ENCODE measurements around the gene KIFAP3.

KIFAP3 gene

DNA sequence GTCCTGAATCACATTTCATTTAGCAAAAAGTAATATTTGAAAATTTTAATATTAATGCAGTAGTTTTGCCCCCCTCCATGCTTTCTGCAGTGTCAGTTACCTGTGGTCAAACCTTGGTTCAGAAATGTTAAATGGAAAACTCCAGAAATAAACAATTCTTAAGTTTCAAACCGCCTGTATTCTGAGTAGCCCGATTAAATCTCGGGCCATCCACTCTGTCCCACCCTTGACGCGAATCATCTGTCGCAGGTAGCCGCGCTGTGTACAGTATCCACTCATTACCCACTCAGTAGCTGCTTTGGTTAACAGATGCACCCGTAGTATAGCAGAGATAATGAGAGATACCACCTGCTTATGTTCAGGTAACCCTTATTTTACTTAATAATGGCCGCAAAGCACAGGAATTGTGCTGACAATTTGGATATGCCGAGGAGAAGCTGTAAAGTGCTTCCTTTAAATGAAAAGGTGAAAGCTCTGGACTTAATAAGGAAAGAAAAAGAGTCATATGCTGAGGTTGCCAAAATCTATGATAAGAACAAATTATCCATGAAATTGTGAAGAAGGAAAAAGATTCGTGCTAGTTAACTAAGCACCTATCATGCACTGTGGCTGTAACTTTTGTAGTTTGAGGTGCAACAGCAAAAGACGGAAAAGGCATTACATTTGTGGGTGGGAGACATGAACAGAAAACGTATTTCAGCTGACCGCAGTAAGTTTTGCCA, 179.9 kb downstream of the KIFAP3 start:
- ATAC-seq: no peak
- peaks cover 23% of the 10 kb centered on the region for H3K36me3 Mint-ChIP-seq
- peak overlapping the region; percentile 80 for H3K4me3 Mint-ChIP-seq
- H3K27ac Mint-ChIP-seq: peak overlapping the region; percentile 100
- peaks cover 35% of the 10 kb centered on the region for H3K4me1 Mint-ChIP-seq
- no peak for DNase-seq (ENCODE audit: low spot score in 2 of 2)
- H3K9me3 Mint-ChIP-seq: no peaks in the 10 kb centered on the region

DNA sequence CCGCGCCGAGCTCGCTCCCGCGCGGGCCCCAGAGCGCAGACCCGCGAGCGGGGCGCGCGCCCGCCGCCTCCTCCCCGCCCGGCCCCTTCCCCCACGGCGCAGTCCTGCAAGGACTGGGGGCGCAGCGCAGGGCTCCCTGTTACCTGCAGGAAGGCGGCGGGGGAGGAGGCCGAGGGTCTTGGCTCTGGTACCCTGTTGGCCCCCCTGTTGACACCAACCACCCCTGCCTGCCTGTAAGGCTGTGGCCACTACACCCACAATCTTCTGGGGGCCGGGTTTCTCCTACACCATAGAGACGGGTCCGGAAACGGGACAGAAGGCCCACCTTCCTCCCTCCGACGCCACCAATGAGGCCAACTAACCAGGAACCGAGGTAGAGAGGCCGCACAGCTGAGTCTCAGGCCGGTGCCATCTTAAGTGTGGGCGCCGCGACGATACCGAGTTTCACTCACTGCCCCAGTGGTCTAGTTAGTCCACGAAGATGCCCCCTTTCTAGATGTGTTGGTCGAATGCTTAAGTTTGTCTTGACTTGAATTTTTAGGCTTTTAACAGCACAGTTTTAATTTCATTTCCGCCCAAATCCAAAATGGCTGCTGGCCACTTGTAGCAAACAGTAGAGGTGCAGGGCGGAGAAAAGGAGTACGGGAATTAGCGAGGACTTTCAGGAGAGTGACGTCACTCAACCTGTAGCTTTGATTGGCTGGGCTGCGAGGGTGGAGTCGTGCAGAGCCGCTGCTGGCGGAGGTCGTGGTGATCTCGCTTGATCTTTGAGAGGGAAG, 180.7 kb downstream of the KIFAP3 start, which contains the start of gene SCYL3:
Gene SCYL3, minus strand, starts transcription at position 252 of the 779 bp plus-strand sequence. CDS start 5,056 bp downstream, outside the sequence.
- H3K36me3 Mint-ChIP-seq: peaks cover 24% of the 10 kb centered on the region
- peaks cover 40% of the 10 kb centered on the region for H3K4me1 Mint-ChIP-seq
- peak within 1 kb of the TSS; percentile 100 for H3K27ac Mint-ChIP-seq
- H3K9me3 Mint-ChIP-seq: no peaks in the 10 kb centered on the region
- DNase-seq (ENCODE audit: low spot score in 2 of 2): peak; percentile 75 to 95
- peak within 1 kb of the TSS; percentile 80 for H3K4me3 Mint-ChIP-seq
- peak; percentile 92 for ATAC-seq

DNA sequence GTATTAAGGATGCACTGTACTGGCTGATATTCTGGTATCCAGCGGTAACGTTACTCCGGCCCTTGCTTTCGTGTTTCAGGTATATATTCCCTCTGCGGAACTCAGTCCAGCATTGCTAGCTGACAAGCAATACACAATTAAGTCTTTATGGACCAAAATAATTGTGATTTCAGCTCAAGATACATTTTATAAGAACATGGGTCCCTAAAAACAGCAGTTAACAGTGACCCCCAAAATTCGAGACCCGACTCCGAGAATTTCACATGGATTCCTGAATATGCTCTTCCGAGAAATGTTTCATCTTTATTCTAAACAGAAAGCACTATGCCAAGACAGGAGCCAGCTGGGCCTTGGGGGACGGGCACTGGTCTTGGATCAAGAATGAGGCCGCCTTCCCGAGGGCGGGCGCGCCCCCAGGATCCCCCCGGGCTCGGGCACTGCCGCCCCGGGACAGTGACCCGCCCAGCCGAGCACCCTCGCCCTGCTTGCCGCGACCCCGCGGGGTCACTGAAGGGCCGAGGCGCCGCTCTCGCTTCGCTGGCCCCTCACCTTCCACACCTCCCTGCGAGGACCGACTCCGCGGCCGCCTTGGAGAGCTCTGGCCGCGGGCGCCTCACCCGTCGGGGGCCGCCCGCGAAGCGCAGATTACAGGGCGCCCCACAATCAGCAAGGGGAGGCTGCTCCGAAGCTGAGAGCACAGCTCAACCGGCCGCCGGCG, 181.4 kb downstream of the KIFAP3 start:
- Mint-ChIP-seq H3K27ac (peak overlapping the region; percentile 100), H3K4me3 (peak overlapping the region; percentile 80), H3K36me3 (peaks cover 32% of the 10 kb centered on the region), H3K9me3 (no peaks in the 10 kb centered on the region), H3K4me1 (peaks cover 40% of the 10 kb centered on the region)
- DNase-seq (ENCODE audit: low spot score in 2 of 2): no peak
- no peak for ATAC-seq

DNA sequence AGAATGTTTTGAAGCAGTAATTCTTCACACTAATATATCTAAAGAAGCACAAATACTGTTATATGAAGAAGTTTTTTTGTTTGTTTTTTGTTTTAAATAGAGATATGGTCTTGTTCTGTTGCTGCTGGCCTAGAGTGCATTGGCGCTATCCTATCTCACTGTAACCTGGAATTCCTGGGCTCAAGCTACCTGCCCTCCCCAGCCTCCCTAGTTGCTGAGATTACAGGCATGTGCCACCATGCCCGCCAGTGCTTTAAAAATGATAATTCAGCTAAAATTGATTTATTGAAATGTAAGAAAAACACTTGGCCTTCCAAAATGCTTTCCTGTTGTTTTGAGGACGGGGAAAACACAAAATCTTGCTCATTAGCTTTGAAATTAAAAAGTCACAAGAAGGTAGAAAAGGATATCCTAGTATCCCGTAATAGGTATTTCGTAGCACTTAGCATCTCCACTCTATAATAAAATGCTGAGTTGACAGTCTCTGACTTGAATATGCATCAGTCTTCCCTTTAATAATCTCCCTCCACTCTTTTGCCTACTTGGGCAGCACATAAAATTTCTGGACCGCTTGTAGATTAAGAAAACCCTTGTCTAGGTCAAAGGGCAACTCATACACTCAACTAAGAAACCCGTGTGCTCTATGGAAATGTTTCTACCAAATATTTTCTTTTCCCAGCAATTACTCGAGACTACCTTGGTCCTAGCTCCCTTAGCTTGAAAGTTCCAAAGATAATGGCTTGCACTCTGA, 182.1 kb downstream of the KIFAP3 start:
- Mint-ChIP-seq H3K9me3 (no peaks in the 10 kb centered on the region), H3K4me3 (peak overlapping the region; percentile 80), H3K36me3 (peaks cover 39% of the 10 kb centered on the region), H3K4me1 (peaks cover 40% of the 10 kb centered on the region), H3K27ac (peak overlapping the region; percentile 100)
- DNase-seq (ENCODE audit: low spot score in 2 of 2) (no peak), ATAC-seq (no peak)

DNA sequence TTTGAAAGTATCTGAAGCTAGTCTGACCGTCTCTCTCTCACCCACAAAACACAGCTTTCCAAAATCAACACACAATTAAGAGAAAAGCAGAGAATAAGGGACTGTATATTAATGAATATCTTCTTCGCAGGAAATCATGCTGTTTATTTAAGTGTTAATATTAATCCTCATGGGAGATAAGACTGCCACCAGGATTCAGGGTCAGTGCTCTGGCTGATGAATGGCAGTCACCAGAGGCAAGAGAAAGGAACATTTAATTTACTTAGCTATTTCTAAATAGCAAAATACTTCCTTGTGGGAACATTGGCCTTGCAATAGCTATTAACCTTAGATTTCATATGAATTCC, 183.0 kb downstream of the KIFAP3 start:
- Mint-ChIP-seq H3K9me3 (no peaks in the 10 kb centered on the region), H3K36me3 (peaks cover 48% of the 10 kb centered on the region), H3K27ac (peak overlapping the region; percentile 100), H3K4me3 (peak overlapping the region; percentile 80), H3K4me1 (peaks cover 40% of the 10 kb centered on the region)
- ATAC-seq (no peak), DNase-seq (ENCODE audit: low spot score in 2 of 2) (no peak)

DNA sequence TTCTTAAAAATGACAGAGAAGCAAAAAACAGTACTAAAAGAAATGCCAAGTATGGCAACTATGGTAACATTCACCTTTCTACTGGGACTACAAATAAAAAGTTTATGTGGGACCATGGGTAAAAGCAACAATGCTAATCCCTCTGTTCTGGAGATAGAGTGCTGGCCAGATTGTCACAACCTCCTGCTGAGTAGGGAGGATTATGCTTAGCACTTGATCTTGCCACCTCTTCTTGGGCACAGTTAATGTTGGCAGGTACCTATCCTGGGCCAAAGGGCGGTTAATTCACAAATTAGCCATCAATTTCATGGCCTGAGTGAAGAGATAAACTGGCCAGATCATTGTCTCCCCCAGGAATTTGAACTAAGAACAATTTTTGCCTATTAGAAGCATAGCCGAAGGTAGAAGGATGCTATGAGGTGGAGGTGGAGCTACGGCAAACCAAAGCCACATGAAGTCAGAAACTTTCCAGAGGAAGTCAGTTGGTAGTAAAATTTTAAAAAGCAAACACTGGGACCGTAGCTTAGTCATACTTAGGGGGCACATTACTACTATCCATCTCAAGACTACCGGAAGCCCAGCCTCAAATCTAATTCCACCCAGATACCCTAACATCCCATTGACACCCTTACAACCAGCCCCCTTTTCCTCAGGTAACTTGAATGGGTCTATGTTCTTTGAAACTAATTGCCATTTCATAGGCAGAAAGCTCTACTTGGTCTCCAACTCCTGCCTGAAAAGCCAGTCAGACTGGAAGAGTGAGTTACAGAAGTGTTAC, 183.5 kb downstream of the KIFAP3 start:
- Mint-ChIP-seq H3K4me1 (peaks cover 41% of the 10 kb centered on the region), H3K36me3 (peaks cover 53% of the 10 kb centered on the region), H3K9me3 (no peaks in the 10 kb centered on the region), H3K27ac (peak overlapping the region; percentile 100), H3K4me3 (peak overlapping the region; percentile 80)
- peak; percentile 49 for ATAC-seq
- DNase-seq (ENCODE audit: low spot score in 2 of 2): peak; percentile 11 to 72

- Mint-ChIP-seq H3K4me1 (peaks cover 47% of the 10 kb centered on the region), H3K9me3 (no peaks in the 10 kb centered on the region), H3K36me3 (peaks cover 62% of the 10 kb centered on the region), H3K27ac (no peak overlapping the region), H3K4me3 (no peak overlapping the region)
- ATAC-seq (no peak), DNase-seq (ENCODE audit: low spot score in 2 of 2) (no peak)
Observed at GRCh38 chr1:169889871-169890270, 184.6 kb downstream of the KIFAP3 start.

DNA sequence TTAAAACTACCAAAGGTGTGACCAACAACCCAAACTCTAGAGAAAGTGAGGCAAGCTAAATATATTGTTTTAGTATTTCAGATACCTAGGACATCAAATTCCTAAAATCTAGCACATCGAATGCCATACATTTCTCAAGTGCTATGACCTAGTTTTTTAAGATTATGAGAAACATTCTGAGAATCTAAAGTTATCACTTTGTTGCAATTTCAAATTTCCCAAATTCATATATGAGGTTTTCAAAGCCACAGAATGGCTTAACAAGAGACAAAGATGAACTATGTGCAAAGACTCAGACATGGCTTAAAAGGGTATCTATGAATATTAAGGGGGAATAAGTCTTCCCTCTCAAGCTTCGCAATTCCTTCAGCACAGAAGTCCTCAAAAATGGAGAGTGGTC, 187.6 kb downstream of the KIFAP3 start:
- Mint-ChIP-seq H3K9me3 (no peaks in the 10 kb centered on the region), H3K4me3 (no peak overlapping the region), H3K27ac (no peak overlapping the region), H3K36me3 (peaks cover 67% of the 10 kb centered on the region), H3K4me1 (peaks cover 42% of the 10 kb centered on the region)
- DNase-seq (ENCODE audit: low spot score in 2 of 2) (no peak), ATAC-seq (no peak)

- DNase-seq (ENCODE audit: low spot score in 2 of 2): no peak
- H3K4me3 Mint-ChIP-seq: no peak overlapping the region
- peaks cover 71% of the 10 kb centered on the region for H3K36me3 Mint-ChIP-seq
- no peaks in the 10 kb centered on the region for H3K9me3 Mint-ChIP-seq
- no peak for ATAC-seq
- H3K4me1 Mint-ChIP-seq: peaks cover 40% of the 10 kb centered on the region
- no peak overlapping the region for H3K27ac Mint-ChIP-seq
Observed at GRCh38 chr1:169886422-169886821, 188.1 kb downstream of the KIFAP3 start.

DNA sequence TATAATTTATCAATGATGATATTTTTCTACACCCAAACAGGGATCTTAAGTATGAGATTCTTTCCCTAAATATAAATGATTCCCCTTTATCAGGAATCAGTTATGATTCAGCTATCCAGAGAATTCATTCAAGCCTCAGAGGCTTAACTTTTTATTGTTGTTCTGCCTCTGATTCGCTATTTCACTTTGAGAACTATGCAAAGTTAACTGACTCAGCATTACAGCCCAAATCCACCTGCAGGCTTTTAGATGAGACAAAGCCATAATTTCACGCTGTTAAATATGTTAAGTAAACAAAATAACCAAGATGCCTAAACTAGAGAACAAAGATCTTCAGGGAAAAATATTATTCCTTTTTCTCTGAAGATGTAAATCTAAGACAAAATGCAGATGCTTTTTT, 189.3 kb downstream of the KIFAP3 start:
- H3K9me3 Mint-ChIP-seq: no peaks in the 10 kb centered on the region
- no peak overlapping the region for H3K27ac Mint-ChIP-seq
- H3K4me3 Mint-ChIP-seq: no peak overlapping the region
- ATAC-seq (no peak), DNase-seq (ENCODE audit: low spot score in 2 of 2) (no peak)
- peaks cover 69% of the 10 kb centered on the region for H3K36me3 Mint-ChIP-seq
- H3K4me1 Mint-ChIP-seq: peaks cover 31% of the 10 kb centered on the region

GRCh38 chr1:169884634-169885033, 189.9 kb downstream of the KIFAP3 start:
- Mint-ChIP-seq H3K27ac (no peak overlapping the region), H3K36me3 (peaks cover 75% of the 10 kb centered on the region), H3K9me3 (no peaks in the 10 kb centered on the region), H3K4me1 (peaks cover 28% of the 10 kb centered on the region), H3K4me3 (no peak overlapping the region)
- DNase-seq (ENCODE audit: low spot score in 2 of 2) (no peak), ATAC-seq (no peak)

DNA sequence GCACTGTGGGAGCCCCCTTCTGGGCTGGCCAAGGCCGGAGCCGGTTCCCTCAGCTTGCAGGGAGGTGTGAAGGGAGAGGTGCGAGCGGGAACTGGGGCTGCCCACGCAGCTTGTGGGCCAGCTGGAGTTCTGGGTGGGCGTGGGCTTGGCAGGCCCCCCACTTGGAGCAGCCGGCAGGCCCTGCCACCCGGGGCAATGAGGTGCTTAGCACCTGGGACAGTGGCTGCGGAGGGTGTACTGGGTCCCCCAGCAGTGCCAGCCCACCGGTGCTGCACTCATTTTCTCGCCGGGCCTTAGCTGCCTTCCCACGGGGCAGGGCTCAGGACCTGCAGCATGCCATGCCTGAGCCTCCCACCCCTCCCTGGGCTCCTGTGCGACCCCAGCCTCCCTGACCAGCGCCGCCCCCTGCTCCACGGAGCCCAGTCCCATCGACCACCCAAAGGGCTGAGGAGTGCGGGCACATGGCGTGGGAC, 192.4 kb downstream of the KIFAP3 start:
- peaks cover 31% of the 10 kb centered on the region for H3K4me1 Mint-ChIP-seq
- H3K27ac Mint-ChIP-seq: no peak overlapping the region
- H3K4me3 Mint-ChIP-seq: no peak overlapping the region
- no peaks in the 10 kb centered on the region for H3K9me3 Mint-ChIP-seq
- H3K36me3 Mint-ChIP-seq: peaks cover 81% of the 10 kb centered on the region
- no peak for DNase-seq (ENCODE audit: low spot score in 2 of 2)
- no peak for ATAC-seq

- Mint-ChIP-seq H3K27ac (peak overlapping the region; percentile 84), H3K4me3 (no peak overlapping the region), H3K4me1 (peaks cover 19% of the 10 kb centered on the region), H3K36me3 (peaks cover 84% of the 10 kb centered on the region), H3K9me3 (no peaks in the 10 kb centered on the region)
- ATAC-seq (no peak), DNase-seq (ENCODE audit: low spot score in 2 of 2) (no peak)
Observed at GRCh38 chr1:169879034-169879840, 195.3 kb downstream of the KIFAP3 start.

Measured in stimulated activated effector memory CD8-positive, alpha-beta T cell treated with anti-CD3 and anti-CD28 coated beads, Interleukin-12 subunit alpha, Interleukin-12 subunit beta, amount 100 ng/mL, for 72 hours (primary cell).